PC-3 (cell line): ENCODE measurements around the gene CTXN1. TPM values are rescaled to one million over a fixed set of nuclear protein-coding genes. Genes with fewer than 3 reads are reported as not detected.

Experiments
- ATAC-seq: fragments of 200-7000 bp; cut with Tn5 transposase; 2 replicates; pipeline ENCODE4 v1.9.1; 2020; ENCODE audit warnings: mild to moderate bottlenecking, moderate library complexity
- BruUV-seq: library from RNA; stranded (reverse); fragments of 400-500 nt; replicated peaks from 2 replicates; lab custom pipeline; 2021; lab: Mats Ljungman, UMichigan
- CTCF ChIA-PET: fragments of 300-600 bp; sonication (Branson Sonifier 250); formaldehyde crosslinking; loops from one replicate; lab custom pipeline; 2022; ENCODE audit warnings: antibody characterized with exemption; lab: Charles Lee
- POLR2A ChIA-PET: fragments of 300-600 bp; sonication (Branson Sonifier 250); formaldehyde crosslinking; loops from one replicate; lab custom pipeline; 2022; ENCODE audit warnings: antibody characterized with exemption; ENCODE audit not compliant: unreplicated experiment; lab: Charles Lee
- DNase-seq: peaks from one replicate; pipeline ENCODE4 v3.0.0-alpha.2; 2015
- H2AFZ ChIP-seq: fragments of 300-600 bp; sonication (generic); 2 replicates; pipeline ENCODE4 v1.6.0; 2016; ENCODE audit warnings: antibody characterized with exemption, low read length
- H3F3A ChIP-seq: fragments of 300-600 bp; sonication (generic); one replicate; pipeline ENCODE4 v1.6.0; 2017; ENCODE audit warnings: antibody characterized with exemption, low read length, control low read depth, mild to moderate bottlenecking; ENCODE audit not compliant: unreplicated experiment
- H3K27ac ChIP-seq: fragments of 300-600 bp; sonication (generic); 2 replicates; pipeline ENCODE4 v1.5.1; 2016; ENCODE audit warnings: mild to moderate bottlenecking, low read length
- H3K27me3 ChIP-seq: fragments of 300-600 bp; sonication (generic); 2 replicates; pipeline ENCODE4 v1.6.1; 2016; ENCODE audit warnings: low read length, mixed read lengths
- H3K36me3 ChIP-seq: fragments of 300-600 bp; sonication (generic); 2 replicates; pipeline ENCODE4 v1.6.1; 2016; ENCODE audit warnings: low read depth, mixed run types, low read length, mixed read lengths
- H3K4me1 ChIP-seq: fragments of 300-600 bp; sonication (generic); 2 replicates; pipeline ENCODE4 v1.5.1; 2016; ENCODE audit warnings: low read length; ENCODE audit not compliant: insufficient read depth
- H3K4me2 ChIP-seq: fragments of 300-600 bp; sonication (generic); 2 replicates; pipeline ENCODE4 v1.6.0; 2016; ENCODE audit warnings: low read length
- H3K4me3 ChIP-seq: fragments of 300-600 bp; sonication (generic); 2 replicates; pipeline ENCODE4 v1.5.1; 2016; ENCODE audit warnings: mild to moderate bottlenecking, low read length, mixed read lengths
- H3K79me2 ChIP-seq: fragments of 300-600 bp; sonication (generic); 2 replicates; pipeline ENCODE4 v1.6.1; 2017; ENCODE audit warnings: low read length, mixed read lengths
- H3K9ac ChIP-seq: fragments of 300-600 bp; sonication (generic); 2 replicates; pipeline ENCODE4 v1.6.0; 2016; ENCODE audit warnings: mild to moderate bottlenecking, low read length
- H3K9me2 ChIP-seq: fragments of 300-600 bp; sonication (generic); replicated peaks from 2 replicates; pipeline ENCODE4 v1.6.1; 2016; ENCODE audit warnings: mixed run types, low read length, mixed read lengths
- H3K9me3 ChIP-seq: fragments of 300-600 bp; sonication (generic); 2 replicates; pipeline ENCODE4 v1.6.1; 2016; ENCODE audit warnings: low read length, mixed read lengths
- H4K20me1 ChIP-seq: fragments of 300-600 bp; sonication (generic); 2 replicates; pipeline ENCODE4 v1.6.1; 2016; ENCODE audit warnings: low read length, mixed read lengths
- CTCF ChIP-seq: fragments of 300-600 bp; sonication (generic); conservative IDR thresholded peaks from 2 replicates; pipeline ENCODE4 v1.5.1; 2017; ENCODE audit warnings: antibody characterized with exemption, low read depth, mild to moderate bottlenecking, low read length
- EZH2 ChIP-seq: fragments of 300-600 bp; sonication (generic); IDR thresholded peaks from one replicate; pipeline ENCODE4 v1.6.1; 2017; ENCODE audit warnings: antibody characterized with exemption, mild to moderate bottlenecking, low read length; ENCODE audit not compliant: unreplicated experiment
- EZH2phosphoT487 ChIP-seq: fragments of 300-600 bp; sonication (generic); IDR thresholded peaks from 2 replicates; pipeline ENCODE4 v1.6.1; 2018; ENCODE audit warnings: mild to moderate bottlenecking, antibody characterized with exemption, low read length, borderline replicate concordance
- intact Hi-C: fragments of 100-400 bp; cut with micrococcal nuclease; formaldehyde crosslinking; loops from 2 replicates; pipeline ENCODE4 v1.9.0; 2023
- total RNA-seq: library from RNA; depleted of rRNA; stranded (reverse); fragments of >200 nt; gene quantifications from 2 replicates; pipeline ENCODE4 v1.2.3, GENCODE V29; 2014

CTXN1 gene
- total RNA-seq, 1 experiment from 2014 or later = 11.4 TPM

- H4K20me1 ChIP-seq = no peaks in the 10 kb centered on the region
- DNase-seq (no peak), ATAC-seq (no peak)
- CTCF ChIA-PET = interaction anchor here (0.6 kb wide), 1 partner anchor 100 kb away, joined by 7 read pairs; no protein-coding TSS in a partner anchor
- H3K36me3 ChIP-seq = peaks cover 15% of the 10 kb centered on the region
- TF ChIP-seq CTCF = no peak
- no peak for TF ChIP-seq EZH2phosphoT487
- no peak for TF ChIP-seq EZH2
- no peaks in the 10 kb centered on the region for H3K9me3 ChIP-seq
- no peak overlapping the region for H3K4me3 ChIP-seq
- peaks cover 19% of the 10 kb centered on the region for H3K4me1 ChIP-seq
- H3K27me3 ChIP-seq = no peaks in the 10 kb centered on the region
- intact Hi-C loops = loop anchor here (5.0 kb wide), 1 partner anchor 627 kb away; no protein-coding TSS in a partner anchor
- H3K27ac ChIP-seq = no peak overlapping the region
- no peak overlapping the region for H3K9ac ChIP-seq
- H2AFZ ChIP-seq = no peak overlapping the region
- peaks cover 18% of the 10 kb centered on the region for H3K79me2 ChIP-seq
- no peaks in the 10 kb centered on the region for H3K9me2 ChIP-seq
- no peak overlapping the region for H3K4me2 ChIP-seq
- BruUV-seq = no TSS peak
- H3F3A ChIP-seq = peaks cover 11% of the 10 kb centered on the region
- POLR2A ChIA-PET = no interaction called here
Measured at GRCh38 chr19:7899751-7900378, 26.1 kb downstream of the CTXN1 start.

- ChIA-PET CTCF (no interaction called here), POLR2A (interaction anchor here (0.5 kb wide), 1 partner anchor 18 kb away, joined by 3 read pairs; no protein-coding TSS in a partner anchor)
- intact Hi-C loops = no loop called here
- no peaks in the 10 kb centered on the region for H3K9me3 ChIP-seq
- no peaks in the 10 kb centered on the region for H3K9me2 ChIP-seq
- peaks cover 11% of the 10 kb centered on the region for H3K79me2 ChIP-seq
- H3K4me1 ChIP-seq = peaks cover 24% of the 10 kb centered on the region
- ATAC-seq = no peak
- no peaks in the 10 kb centered on the region for H4K20me1 ChIP-seq
- peaks cover 11% of the 10 kb centered on the region for H3F3A ChIP-seq
- no peak for DNase-seq
- H3K36me3 ChIP-seq = peaks cover 15% of the 10 kb centered on the region
- H3K9ac ChIP-seq = no peak overlapping the region
- H3K27ac ChIP-seq = no peak overlapping the region
- BruUV-seq = TSS peak; percentile 5
- H3K27me3 ChIP-seq = no peaks in the 10 kb centered on the region
- no peak for TF ChIP-seq EZH2phosphoT487
- no peak for TF ChIP-seq CTCF
- no peak for TF ChIP-seq EZH2
- H2AFZ ChIP-seq = no peak overlapping the region
- H3K4me2 ChIP-seq = no peak overlapping the region
- H3K4me3 ChIP-seq = no peak overlapping the region
Measured at GRCh38 chr19:7898967-7899366, 27.0 kb downstream of the CTXN1 start.

DNA sequence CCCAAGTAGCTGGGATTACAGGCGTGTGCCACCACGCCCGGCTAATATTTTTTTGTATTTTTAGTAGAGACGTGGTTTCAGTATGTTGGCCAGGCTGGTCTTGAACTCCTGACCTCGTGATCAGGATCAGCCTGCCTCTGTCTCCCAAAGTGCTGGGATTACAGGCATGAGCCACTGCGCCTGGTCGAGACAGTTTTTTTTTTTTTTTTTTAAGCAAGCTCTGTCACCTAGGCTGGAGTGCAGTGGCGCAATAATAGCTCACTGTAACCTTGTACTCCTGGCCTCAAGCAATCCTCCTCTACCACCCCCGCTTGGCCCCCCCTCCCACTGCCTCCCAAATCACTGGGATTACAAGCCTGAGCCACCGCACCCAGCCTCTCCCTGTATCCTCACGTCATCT, 28.6 kb downstream of the CTXN1 start:
- no peak overlapping the region for H3K4me3 ChIP-seq
- no peak overlapping the region for H2AFZ ChIP-seq
- intact Hi-C loops = no loop called here
- H3K27ac ChIP-seq = no peak overlapping the region
- no peak overlapping the region for H3K9ac ChIP-seq
- H3K4me1 ChIP-seq = peaks cover 19% of the 10 kb centered on the region
- no peaks in the 10 kb centered on the region for H3K9me2 ChIP-seq
- H3K36me3 ChIP-seq = peaks cover 19% of the 10 kb centered on the region
- no peaks in the 10 kb centered on the region for H4K20me1 ChIP-seq
- POLR2A ChIA-PET = interaction anchor here (0.6 kb wide), 1 partner anchor 422 kb away, joined by 7 read pairs; no protein-coding TSS in a partner anchor
- no peaks in the 10 kb centered on the region for H3K9me3 ChIP-seq
- TF ChIP-seq EZH2phosphoT487 (no peak), CTCF (no peak), EZH2 (no peak)
- CTCF ChIA-PET = no interaction called here
- ATAC-seq (no peak), DNase-seq (no peak)
- H3K4me2 ChIP-seq = no peak overlapping the region
- BruUV-seq = no TSS peak
- H3F3A ChIP-seq = peaks cover 11% of the 10 kb centered on the region
- no peaks in the 10 kb centered on the region for H3K27me3 ChIP-seq
- peaks cover 14% of the 10 kb centered on the region for H3K79me2 ChIP-seq
